GM21515 (cell line): ENCODE measurements around the gene PRDM16.

ENCODE experiments used
- ATAC-seq: cut with Tn5 transposase; IDR thresholded peaks from one replicate; pipeline ENCODE4 v1.9.1; 2021; ENCODE audit not compliant: unreplicated experiment

The PRDM16 gene

GRCh38 chr1:3221112-3222041 lies 152.4 kb downstream of the PRDM16 start:
- no peak for ATAC-seq

- no peak for ATAC-seq
These were observed 153.2 kb downstream of the PRDM16 start for GRCh38 chr1:3222042-3222692.

- no peak for ATAC-seq
These were observed 156.7 kb downstream of the PRDM16 start for GRCh38 chr1:3225661-3226060.

GRCh38 chr1:3226191-3226590 lies 157.2 kb downstream of the PRDM16 start:
- no peak for ATAC-seq

- ATAC-seq: no peak
These were observed 157.8 kb downstream of the PRDM16 start for GRCh38 chr1:3226701-3227350.

GRCh38 chr1:3227351-3227704 lies 158.3 kb downstream of the PRDM16 start:
- ATAC-seq: no peak

- no peak for ATAC-seq
These were observed 158.9 kb downstream of the PRDM16 start for GRCh38 chr1:3227893-3228292.

GRCh38 chr1:3229081-3229725 lies 160.2 kb downstream of the PRDM16 start:
- ATAC-seq: no peak

- ATAC-seq: no peak
These were observed 161.6 kb downstream of the PRDM16 start for GRCh38 chr1:3230553-3230952.

GRCh38 chr1:3231245-3231644 lies 162.2 kb downstream of the PRDM16 start:
- no peak for ATAC-seq

- no peak for ATAC-seq
These were observed 162.8 kb downstream of the PRDM16 start for GRCh38 chr1:3231826-3232225.

- no peak for ATAC-seq
These were observed 164.0 kb downstream of the PRDM16 start for GRCh38 chr1:3233031-3233430.

GRCh38 chr1:3233551-3233950 lies 164.5 kb downstream of the PRDM16 start:
- ATAC-seq: no peak

- no peak for ATAC-seq
These were observed 165.3 kb downstream of the PRDM16 start for GRCh38 chr1:3234281-3234680.

- ATAC-seq: no peak
These were observed 166.0 kb downstream of the PRDM16 start for GRCh38 chr1:3234956-3235355.

GRCh38 chr1:3235496-3235895 lies 166.5 kb downstream of the PRDM16 start:
- no peak for ATAC-seq

- no peak for ATAC-seq
These were observed 167.4 kb downstream of the PRDM16 start for GRCh38 chr1:3236361-3236760.

GRCh38 chr1:3236955-3237354 lies 168.0 kb downstream of the PRDM16 start:
- ATAC-seq: no peak

- no peak for ATAC-seq
These were observed 168.6 kb downstream of the PRDM16 start for GRCh38 chr1:3237570-3237969.

GRCh38 chr1:3237994-3238702 lies 169.1 kb downstream of the PRDM16 start:
- no peak for ATAC-seq
